ENCODE results near the gene BANP.
"Not testable (repeated sequence)": the region's sequence is repeated elsewhere in the genome, so short reads cannot be mapped to it uniquely, and the experiment has no call there.

BANP gene

DNA sequence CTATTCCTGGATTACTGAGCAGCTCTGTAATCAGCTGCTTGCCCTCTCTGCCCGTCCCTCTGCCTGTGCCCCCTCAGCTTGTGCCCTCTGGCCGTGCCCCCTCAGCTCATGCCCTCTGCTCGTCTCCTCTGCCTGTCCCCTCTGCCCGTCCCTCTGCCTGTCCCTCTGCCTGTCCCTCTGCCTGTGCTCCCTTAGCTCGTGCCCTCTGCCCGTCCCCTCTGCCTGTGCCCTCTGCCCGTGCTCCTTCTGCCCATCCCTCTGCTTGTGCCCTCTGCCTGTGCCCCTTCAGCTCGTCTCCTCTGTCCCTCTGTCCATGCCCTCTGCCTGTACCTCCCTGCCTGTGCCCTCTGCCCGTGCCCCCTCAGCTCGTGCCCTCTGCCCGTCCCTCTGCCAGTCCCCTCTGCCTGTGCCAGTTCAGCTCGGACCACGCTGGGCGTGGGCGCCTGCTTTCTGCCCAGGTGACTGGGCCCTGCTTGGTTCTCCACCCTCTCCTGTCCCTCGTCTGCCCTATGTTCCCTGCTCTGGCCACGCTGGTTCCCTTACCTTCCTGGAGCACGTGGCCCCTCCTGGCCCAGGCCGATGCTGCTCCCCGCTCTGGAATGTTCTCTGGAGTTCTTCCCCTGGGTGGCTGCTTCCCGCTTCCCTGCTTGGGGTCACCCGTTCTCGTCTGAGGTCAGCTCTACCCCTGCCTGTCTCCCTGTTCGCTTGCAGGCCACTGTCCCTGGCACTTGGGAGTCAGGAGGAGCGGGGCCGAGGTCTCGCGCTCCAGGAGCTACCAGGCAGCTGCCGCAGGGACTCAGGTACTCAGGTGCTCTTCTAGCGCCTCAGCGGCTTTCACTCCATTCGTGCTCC, 63.9 kb downstream of the BANP start:
- Histone ChIP-seq H3K4me1 (ENCODE audit: insufficient read depth, low read length) (no peaks in the 10 kb centered on the region), H3K4me2 (ENCODE audit: insufficient read depth, low read length) (no peak overlapping the region), H2AFZ (ENCODE audit: low read depth, low read length) (no peak overlapping the region), H3K4me3 (ENCODE audit: low read depth in 1 of 2, low read length in 2 of 2) (no peak overlapping the region), H3K79me2 (ENCODE audit: insufficient read depth, low read length) (peaks cover 1% of the 10 kb centered on the region; the same call in 1 of the 2 replicates), H3K27ac (ENCODE audit: low read length) (no peak overlapping the region), H3K9ac (ENCODE audit: low read depth, low read length) (no peak overlapping the region), H4K20me1 (ENCODE audit: insufficient read depth, low read length) (peaks cover 11% of the 10 kb centered on the region), H3K36me3 (ENCODE audit: insufficient read depth, low read length) (peaks cover 70% of the 10 kb centered on the region), H3K9me3 (ENCODE audit: insufficient read depth, low read length, severe bottlenecking) (no peaks in the 10 kb centered on the region), H3K27me3 (ENCODE audit: insufficient read depth, low read length, poor library complexity) (no peaks in the 10 kb centered on the region)
- DNase-seq = no peak
- no peak for ATAC-seq (ENCODE audit: insufficient read depth, low read depth)
- TF ChIP-seq CTCF (IDR thresholded peaks at IDR 0.05; ENCODE audit: borderline replicate concordance, extremely low read depth, low read length, poor library complexity, severe bottlenecking) (no peak), EZH2 (IDR thresholded peaks at IDR 0.05; ENCODE audit: borderline replicate concordance, low read depth, low read length, severe bottlenecking) (no peak)

DNA sequence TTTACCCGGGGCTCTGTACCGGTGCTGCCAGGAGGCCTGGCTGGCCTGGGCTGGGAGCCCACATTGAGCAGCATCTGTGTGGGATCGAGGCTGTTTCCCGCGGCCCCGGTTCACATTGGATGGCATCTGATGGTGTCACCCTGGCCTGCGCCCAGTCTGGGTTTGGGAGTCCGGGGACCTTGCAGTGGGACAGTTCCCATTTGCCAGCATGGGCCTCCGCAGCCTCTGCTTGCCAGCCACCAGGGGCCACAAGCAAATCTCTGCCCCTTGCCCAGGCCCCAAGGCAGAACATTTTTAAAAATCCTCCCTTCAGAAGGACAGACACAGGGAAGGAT, 64.5 kb downstream of the BANP start:
- peaks cover 4% of the 10 kb centered on the region; the same call in 1 of the 2 replicates for H3K79me2 ChIP-seq (ENCODE audit: insufficient read depth, low read length)
- H3K4me3 ChIP-seq (ENCODE audit: low read depth in 1 of 2, low read length in 2 of 2) = no peak overlapping the region
- TF ChIP-seq CTCF (IDR thresholded peaks at IDR 0.05; ENCODE audit: borderline replicate concordance, extremely low read depth, low read length, poor library complexity, severe bottlenecking) (no peak), EZH2 (IDR thresholded peaks at IDR 0.05; ENCODE audit: borderline replicate concordance, low read depth, low read length, severe bottlenecking) (no peak)
- no peak overlapping the region for H3K9ac ChIP-seq (ENCODE audit: low read depth, low read length)
- DNase-seq (no peak), ATAC-seq (ENCODE audit: insufficient read depth, low read depth) (no peak)
- H3K27me3 ChIP-seq (ENCODE audit: insufficient read depth, low read length, poor library complexity) = no peaks in the 10 kb centered on the region
- H2AFZ ChIP-seq (ENCODE audit: low read depth, low read length) = no peak overlapping the region
- no peaks in the 10 kb centered on the region for H3K4me1 ChIP-seq (ENCODE audit: insufficient read depth, low read length)
- H4K20me1 ChIP-seq (ENCODE audit: insufficient read depth, low read length) = peaks cover 13% of the 10 kb centered on the region
- peaks cover 68% of the 10 kb centered on the region for H3K36me3 ChIP-seq (ENCODE audit: insufficient read depth, low read length)
- H3K27ac ChIP-seq (ENCODE audit: low read length) = no peak overlapping the region
- no peak overlapping the region for H3K4me2 ChIP-seq (ENCODE audit: insufficient read depth, low read length)
- H3K9me3 ChIP-seq (ENCODE audit: insufficient read depth, low read length, severe bottlenecking) = no peaks in the 10 kb centered on the region

- H3K4me2 ChIP-seq (ENCODE audit: insufficient read depth, low read length); H3K9ac ChIP-seq (ENCODE audit: low read depth, low read length); H3K27me3 ChIP-seq (ENCODE audit: insufficient read depth, low read length, poor library complexity); DNase-seq; H3K79me2 ChIP-seq (ENCODE audit: insufficient read depth, low read length); H2AFZ ChIP-seq (ENCODE audit: low read depth, low read length); ATAC-seq (ENCODE audit: insufficient read depth, low read depth); H3K27ac ChIP-seq (ENCODE audit: low read length); H3K4me1 ChIP-seq (ENCODE audit: insufficient read depth, low read length); H3K4me3 ChIP-seq (ENCODE audit: low read depth in 1 of 2, low read length in 2 of 2); H3K9me3 ChIP-seq (ENCODE audit: insufficient read depth, low read length, severe bottlenecking): not testable (repeated sequence)
- peaks cover 13% of the 10 kb centered on the region for H4K20me1 ChIP-seq (ENCODE audit: insufficient read depth, low read length)
- peaks cover 68% of the 10 kb centered on the region for H3K36me3 ChIP-seq (ENCODE audit: insufficient read depth, low read length)
Measured at GRCh38 chr16:88016386-88016785, 65.2 kb downstream of the BANP start.

DNA sequence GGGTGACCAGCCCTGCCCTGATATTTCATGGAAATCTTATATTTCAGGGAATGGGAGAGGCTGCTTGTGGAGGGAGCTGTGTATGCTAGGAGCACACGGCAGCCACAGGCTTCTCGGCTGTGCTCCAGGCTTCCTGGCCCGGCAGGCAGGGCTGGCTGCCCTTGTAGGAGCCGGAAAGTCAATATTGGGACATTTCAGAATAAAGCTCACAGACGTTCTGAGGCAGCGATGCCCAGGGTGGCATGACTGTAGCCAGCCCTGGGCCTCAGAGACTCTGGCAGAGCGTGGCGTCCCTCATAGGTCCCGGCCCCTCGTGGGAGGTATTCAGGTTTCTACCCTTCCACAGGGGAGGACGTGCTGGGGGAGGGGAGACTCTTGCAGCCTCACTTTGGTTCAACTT, 65.7 kb downstream of the BANP start:
- TF ChIP-seq EZH2 (IDR thresholded peaks at IDR 0.05; ENCODE audit: borderline replicate concordance, low read depth, low read length, severe bottlenecking) (no peak), CTCF (IDR thresholded peaks at IDR 0.05; ENCODE audit: borderline replicate concordance, extremely low read depth, low read length, poor library complexity, severe bottlenecking) (no peak)
- Histone ChIP-seq H3K4me2 (ENCODE audit: insufficient read depth, low read length) (no peak overlapping the region), H2AFZ (ENCODE audit: low read depth, low read length) (no peak overlapping the region), H3K9ac (ENCODE audit: low read depth, low read length) (no peak overlapping the region), H3K27ac (ENCODE audit: low read length) (no peak overlapping the region), H3K27me3 (ENCODE audit: insufficient read depth, low read length, poor library complexity) (no peaks in the 10 kb centered on the region), H3K79me2 (ENCODE audit: insufficient read depth, low read length) (peaks cover 4% of the 10 kb centered on the region; the same call in 1 of the 2 replicates), H3K36me3 (ENCODE audit: insufficient read depth, low read length) (peaks cover 70% of the 10 kb centered on the region), H3K9me3 (ENCODE audit: insufficient read depth, low read length, severe bottlenecking) (no peaks in the 10 kb centered on the region), H4K20me1 (ENCODE audit: insufficient read depth, low read length) (peaks cover 13% of the 10 kb centered on the region), H3K4me1 (ENCODE audit: insufficient read depth, low read length) (no peaks in the 10 kb centered on the region), H3K4me3 (ENCODE audit: low read depth in 1 of 2, low read length in 2 of 2) (no peak overlapping the region)
- DNase-seq = no peak
- ATAC-seq (ENCODE audit: insufficient read depth, low read depth) = no peak
